ENCODE results near the gene SPINT1. TPM values are rescaled to one million over a fixed set of nuclear protein-coding genes. Genes with fewer than 3 reads are reported as not detected.

SPINT1 gene
- total and polyA plus RNA-seq, 4 donors, result 1.2 to 2.6 (median 1.9) TPM

DNA sequence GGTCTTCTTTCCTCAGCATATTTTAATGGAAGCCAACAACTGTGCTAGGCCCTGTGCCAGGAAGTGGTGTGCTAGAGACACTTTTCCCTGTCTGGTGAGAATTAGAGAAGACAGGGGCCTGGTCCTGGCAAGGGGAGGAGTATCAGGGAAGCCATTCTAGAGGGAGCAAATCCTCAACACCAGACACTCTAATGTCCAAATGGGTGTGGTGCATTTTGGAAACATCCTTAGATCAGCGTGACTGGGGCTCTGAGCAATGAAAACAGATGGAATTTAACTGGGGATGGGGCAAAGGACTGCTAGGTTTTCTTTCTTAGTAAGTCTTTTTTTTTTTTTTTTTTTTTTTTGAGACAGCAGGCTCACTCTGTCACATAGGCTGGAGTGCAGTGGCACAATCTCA lies 42.7 kb downstream of the SPINT1 start:
- Histone ChIP-seq H3K4me3 (ENCODE audit: low read depth in 1 of 3, low read length in 3 of 3) (no peak overlapping the region), H3K27ac (ENCODE audit: low read depth in 1 of 2, low read length in 2 of 2) (no peak overlapping the region), H3K9me3 (ENCODE audit: control insufficient read depth in 4 of 4, low read length in 3 of 4) (no peaks in the 10 kb centered on the region), H3K27me3 (ENCODE audit: control insufficient read depth in 4 of 4, insufficient read depth in 4 of 4, low read length in 3 of 4) (no peaks in the 10 kb centered on the region), H3K4me1 (ENCODE audit: control insufficient read depth in 4 of 4, insufficient read depth in 4 of 4, low read length in 3 of 4) (no peaks in the 10 kb centered on the region), H3K36me3 (ENCODE audit: control insufficient read depth in 4 of 4, insufficient read depth in 3 of 4, low read depth in 1 of 4, low read length in 3 of 4) (no peaks in the 10 kb centered on the region), H3K9ac (ENCODE audit: low read depth in 1 of 2, low read length in 2 of 2) (no peak overlapping the region)
- TF ChIP-seq YY1 (IDR thresholded peaks at IDR 0.05) (no peak), JUND (IDR thresholded peaks at IDR 0.05) (no peak), FOXA2 (IDR thresholded peaks at IDR 0.05) (no peak), NR2F2 (IDR thresholded peaks at IDR 0.05) (no peak), HNF4G (IDR thresholded peaks at IDR 0.05) (no peak), HNF4A (conservative IDR thresholded peaks at IDR 0.05) (no peak), GABPA (IDR thresholded peaks at IDR 0.05 in 1 of 2, conservative IDR thresholded peaks at IDR 0.05 in 1 of 2) (no peak), TAF1 (conservative IDR thresholded peaks at IDR 0.05) (no peak), SP1 (IDR thresholded peaks at IDR 0.05) (no peak), FOXA1 (IDR thresholded peaks at IDR 0.05) (no peak), RAD21 (IDR thresholded peaks at IDR 0.05) (no peak), RXRA (IDR thresholded peaks at IDR 0.05) (no peak)
- TF ChIP-seq, protein P1, sequence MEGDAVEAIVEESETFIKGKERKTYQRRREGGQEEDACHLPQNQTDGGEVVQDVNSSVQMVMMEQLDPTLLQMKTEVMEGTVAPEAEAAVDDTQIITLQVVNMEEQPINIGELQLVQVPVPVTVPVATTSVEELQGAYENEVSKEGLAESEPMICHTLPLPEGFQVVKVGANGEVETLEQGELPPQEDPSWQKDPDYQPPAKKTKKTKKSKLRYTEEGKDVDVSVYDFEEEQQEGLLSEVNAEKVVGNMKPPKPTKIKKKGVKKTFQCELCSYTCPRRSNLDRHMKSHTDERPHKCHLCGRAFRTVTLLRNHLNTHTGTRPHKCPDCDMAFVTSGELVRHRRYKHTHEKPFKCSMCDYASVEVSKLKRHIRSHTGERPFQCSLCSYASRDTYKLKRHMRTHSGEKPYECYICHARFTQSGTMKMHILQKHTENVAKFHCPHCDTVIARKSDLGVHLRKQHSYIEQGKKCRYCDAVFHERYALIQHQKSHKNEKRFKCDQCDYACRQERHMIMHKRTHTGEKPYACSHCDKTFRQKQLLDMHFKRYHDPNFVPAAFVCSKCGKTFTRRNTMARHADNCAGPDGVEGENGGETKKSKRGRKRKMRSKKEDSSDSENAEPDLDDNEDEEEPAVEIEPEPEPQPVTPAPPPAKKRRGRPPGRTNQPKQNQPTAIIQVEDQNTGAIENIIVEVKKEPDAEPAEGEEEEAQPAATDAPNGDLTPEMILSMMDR (IDR thresholded peaks at IDR 0.05; ENCODE audit: low read depth, low read length, missing input control), result no peak
- TF ChIP-seq, protein P2, sequence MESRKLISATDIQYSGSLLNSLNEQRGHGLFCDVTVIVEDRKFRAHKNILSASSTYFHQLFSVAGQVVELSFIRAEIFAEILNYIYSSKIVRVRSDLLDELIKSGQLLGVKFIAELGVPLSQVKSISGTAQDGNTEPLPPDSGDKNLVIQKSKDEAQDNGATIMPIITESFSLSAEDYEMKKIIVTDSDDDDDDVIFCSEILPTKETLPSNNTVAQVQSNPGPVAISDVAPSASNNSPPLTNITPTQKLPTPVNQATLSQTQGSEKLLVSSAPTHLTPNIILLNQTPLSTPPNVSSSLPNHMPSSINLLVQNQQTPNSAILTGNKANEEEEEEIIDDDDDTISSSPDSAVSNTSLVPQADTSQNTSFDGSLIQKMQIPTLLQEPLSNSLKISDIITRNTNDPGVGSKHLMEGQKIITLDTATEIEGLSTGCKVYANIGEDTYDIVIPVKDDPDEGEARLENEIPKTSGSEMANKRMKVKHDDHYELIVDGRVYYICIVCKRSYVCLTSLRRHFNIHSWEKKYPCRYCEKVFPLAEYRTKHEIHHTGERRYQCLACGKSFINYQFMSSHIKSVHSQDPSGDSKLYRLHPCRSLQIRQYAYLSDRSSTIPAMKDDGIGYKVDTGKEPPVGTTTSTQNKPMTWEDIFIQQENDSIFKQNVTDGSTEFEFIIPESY (IDR thresholded peaks at IDR 0.05), result no peak
- TF ChIP-seq, protein P3, sequence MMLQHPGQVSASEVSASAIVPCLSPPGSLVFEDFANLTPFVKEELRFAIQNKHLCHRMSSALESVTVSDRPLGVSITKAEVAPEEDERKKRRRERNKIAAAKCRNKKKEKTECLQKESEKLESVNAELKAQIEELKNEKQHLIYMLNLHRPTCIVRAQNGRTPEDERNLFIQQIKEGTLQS (IDR thresholded peaks at IDR 0.05), result no peak
- TF ChIP-seq, protein P4, sequence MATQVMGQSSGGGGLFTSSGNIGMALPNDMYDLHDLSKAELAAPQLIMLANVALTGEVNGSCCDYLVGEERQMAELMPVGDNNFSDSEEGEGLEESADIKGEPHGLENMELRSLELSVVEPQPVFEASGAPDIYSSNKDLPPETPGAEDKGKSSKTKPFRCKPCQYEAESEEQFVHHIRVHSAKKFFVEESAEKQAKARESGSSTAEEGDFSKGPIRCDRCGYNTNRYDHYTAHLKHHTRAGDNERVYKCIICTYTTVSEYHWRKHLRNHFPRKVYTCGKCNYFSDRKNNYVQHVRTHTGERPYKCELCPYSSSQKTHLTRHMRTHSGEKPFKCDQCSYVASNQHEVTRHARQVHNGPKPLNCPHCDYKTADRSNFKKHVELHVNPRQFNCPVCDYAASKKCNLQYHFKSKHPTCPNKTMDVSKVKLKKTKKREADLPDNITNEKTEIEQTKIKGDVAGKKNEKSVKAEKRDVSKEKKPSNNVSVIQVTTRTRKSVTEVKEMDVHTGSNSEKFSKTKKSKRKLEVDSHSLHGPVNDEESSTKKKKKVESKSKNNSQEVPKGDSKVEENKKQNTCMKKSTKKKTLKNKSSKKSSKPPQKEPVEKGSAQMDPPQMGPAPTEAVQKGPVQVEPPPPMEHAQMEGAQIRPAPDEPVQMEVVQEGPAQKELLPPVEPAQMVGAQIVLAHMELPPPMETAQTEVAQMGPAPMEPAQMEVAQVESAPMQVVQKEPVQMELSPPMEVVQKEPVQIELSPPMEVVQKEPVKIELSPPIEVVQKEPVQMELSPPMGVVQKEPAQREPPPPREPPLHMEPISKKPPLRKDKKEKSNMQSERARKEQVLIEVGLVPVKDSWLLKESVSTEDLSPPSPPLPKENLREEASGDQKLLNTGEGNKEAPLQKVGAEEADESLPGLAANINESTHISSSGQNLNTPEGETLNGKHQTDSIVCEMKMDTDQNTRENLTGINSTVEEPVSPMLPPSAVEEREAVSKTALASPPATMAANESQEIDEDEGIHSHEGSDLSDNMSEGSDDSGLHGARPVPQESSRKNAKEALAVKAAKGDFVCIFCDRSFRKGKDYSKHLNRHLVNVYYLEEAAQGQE (IDR thresholded peaks at IDR 0.05), result no peak
- TF ChIP-seq, protein P5, sequence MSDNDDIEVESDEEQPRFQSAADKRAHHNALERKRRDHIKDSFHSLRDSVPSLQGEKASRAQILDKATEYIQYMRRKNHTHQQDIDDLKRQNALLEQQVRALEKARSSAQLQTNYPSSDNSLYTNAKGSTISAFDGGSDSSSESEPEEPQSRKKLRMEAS (IDR thresholded peaks at IDR 0.05), result no peak
- 79% methylated on average over 1 of the region's 1 CpG for WGBS
- no peak for DNase-seq (ENCODE audit: low spot score)

DNA sequence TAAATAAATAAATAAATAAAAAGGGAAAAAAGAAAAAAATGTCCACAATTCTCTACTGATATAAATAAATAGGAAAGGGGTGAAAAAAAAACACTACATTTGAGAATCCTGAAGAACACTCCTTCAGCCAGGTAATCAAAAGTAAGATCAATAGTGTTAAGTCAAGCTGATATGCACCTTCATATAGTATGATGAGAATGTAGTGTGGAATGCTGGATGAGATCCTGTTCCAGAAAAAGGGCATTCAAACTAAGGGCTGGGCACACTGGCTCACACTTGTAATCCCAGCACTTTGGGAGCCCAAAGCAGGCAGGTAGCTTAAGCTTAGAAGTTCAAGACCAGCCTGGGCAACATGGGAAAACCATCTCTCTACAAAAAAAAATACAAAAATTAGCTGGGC lies 45.3 kb downstream of the SPINT1 start:
- DNase-seq (ENCODE audit: low spot score), result no peak
- H3K9me3 ChIP-seq (ENCODE audit: control insufficient read depth in 4 of 4, low read length in 3 of 4), result no peaks in the 10 kb centered on the region
- no peaks in the 10 kb centered on the region for H3K27me3 ChIP-seq (ENCODE audit: control insufficient read depth in 4 of 4, insufficient read depth in 4 of 4, low read length in 3 of 4)
- H3K36me3 ChIP-seq (ENCODE audit: control insufficient read depth in 4 of 4, insufficient read depth in 3 of 4, low read depth in 1 of 4, low read length in 3 of 4), result no peaks in the 10 kb centered on the region
- no peak overlapping the region for H3K4me3 ChIP-seq (ENCODE audit: low read depth in 1 of 3, low read length in 3 of 3)
- H3K27ac ChIP-seq (ENCODE audit: low read depth in 1 of 2, low read length in 2 of 2), result no peak overlapping the region
- peaks cover 0 to 14% (median 6%) of the 10 kb centered on the region in 4 donors for H3K4me1 ChIP-seq (ENCODE audit: control insufficient read depth in 4 of 4, insufficient read depth in 4 of 4, low read length in 3 of 4)
- no peak overlapping the region for H3K9ac ChIP-seq (ENCODE audit: low read depth in 1 of 2, low read length in 2 of 2)
- TF ChIP-seq RXRA (IDR thresholded peaks at IDR 0.05) (no peak), FOXA1 (IDR thresholded peaks at IDR 0.05) (no peak), HNF4A (conservative IDR thresholded peaks at IDR 0.05) (no peak), RAD21 (IDR thresholded peaks at IDR 0.05) (no peak), JUND (IDR thresholded peaks at IDR 0.05) (no peak), EGR1 (IDR thresholded peaks at IDR 0.05; ENCODE audit: low read depth in 2 of 2) (no peak), GABPA (IDR thresholded peaks at IDR 0.05 in 1 of 2, conservative IDR thresholded peaks at IDR 0.05 in 1 of 2) (no peak), FOXA2 (IDR thresholded peaks at IDR 0.05) (no peak), NR2F2 (IDR thresholded peaks at IDR 0.05) (no peak), TAF1 (conservative IDR thresholded peaks at IDR 0.05) (no peak), HNF4G (IDR thresholded peaks at IDR 0.05) (no peak), YY1 (IDR thresholded peaks at IDR 0.05) (no peak), SP1 (IDR thresholded peaks at IDR 0.05) (no peak)
- TF ChIP-seq, protein P3 (IDR thresholded peaks at IDR 0.05), result no peak
- TF ChIP-seq, protein P2 (IDR thresholded peaks at IDR 0.05), result no peak
- TF ChIP-seq, protein P1 (IDR thresholded peaks at IDR 0.05; ENCODE audit: low read depth, low read length, missing input control), result no peak
- TF ChIP-seq, protein P5 (IDR thresholded peaks at IDR 0.05), result no peak

Data from liver (tissue), 9 donors.